SH-SY5Y (cell line): ENCODE data around the gene PLEKHG4B.
"Not testable (repeated sequence)": the region's sequence is repeated elsewhere in the genome, so short reads cannot be mapped to it uniquely, and the experiment has no call there.

ENCODE experiments used
- GATA2 ChIP-seq: IDR thresholded peaks from 2 replicates; pipeline ENCODE4 v1.6.1; 2011; ENCODE audit warnings: mild to moderate bottlenecking, low read depth, low read length
- GATA3 ChIP-seq: IDR thresholded peaks from 2 replicates; pipeline ENCODE4 v1.6.1; 2011; ENCODE audit warnings: low read depth, mild to moderate bottlenecking, low read length, moderate library complexity

PLEKHG4B gene

DNA sequence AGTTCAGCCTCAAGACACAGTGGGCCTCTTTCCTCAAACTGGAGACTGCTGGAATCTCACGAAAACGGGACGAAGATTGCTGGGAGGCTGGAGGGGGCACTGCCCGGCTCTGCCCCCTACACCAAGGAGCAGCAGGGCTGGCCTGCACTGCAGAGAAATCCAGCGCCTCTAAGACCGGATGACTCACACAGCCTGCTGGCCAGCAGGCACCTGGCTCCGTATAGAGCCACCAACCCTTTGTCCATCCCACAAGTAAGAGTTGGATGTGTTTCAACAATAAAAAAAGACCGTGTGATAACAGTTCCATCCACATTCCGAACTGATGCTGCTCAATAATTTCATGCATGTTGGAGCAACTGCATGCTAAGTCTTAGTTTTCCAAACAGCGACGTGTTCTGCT lies 114.4 kb downstream of the PLEKHG4B start:
- TF ChIP-seq GATA3 = no peak
- TF ChIP-seq GATA2 = no peak

- TF ChIP-seq GATA2 = no peak
- TF ChIP-seq GATA3 = no peak
Observed at GRCh38 chr5:206927-207536, 115.1 kb downstream of the PLEKHG4B start.

DNA sequence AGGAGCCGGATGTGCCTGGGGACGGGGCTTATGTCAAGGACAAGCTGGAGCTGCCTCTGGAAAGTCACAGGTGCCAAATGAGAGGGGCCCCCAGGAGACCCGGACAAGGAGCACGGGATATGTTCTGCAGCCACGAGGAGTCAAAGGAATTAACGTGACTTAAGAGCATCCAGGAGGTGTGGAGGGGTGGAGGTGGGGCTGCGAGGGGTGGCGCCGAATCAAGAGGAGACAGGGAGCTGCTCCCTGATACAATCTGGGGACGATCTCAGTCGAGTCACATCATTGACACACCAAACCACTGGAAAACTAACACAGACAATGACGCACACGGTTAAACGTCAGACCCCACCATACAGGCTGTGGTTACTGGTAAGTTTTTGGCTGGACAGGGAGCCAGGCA lies 115.6 kb downstream of the PLEKHG4B start:
- TF ChIP-seq GATA2 (no peak), GATA3 (no peak)

- TF ChIP-seq GATA3 = no peak
- TF ChIP-seq GATA2 = no peak
Observed at GRCh38 chr5:208449-209114, 116.6 kb downstream of the PLEKHG4B start.

DNA sequence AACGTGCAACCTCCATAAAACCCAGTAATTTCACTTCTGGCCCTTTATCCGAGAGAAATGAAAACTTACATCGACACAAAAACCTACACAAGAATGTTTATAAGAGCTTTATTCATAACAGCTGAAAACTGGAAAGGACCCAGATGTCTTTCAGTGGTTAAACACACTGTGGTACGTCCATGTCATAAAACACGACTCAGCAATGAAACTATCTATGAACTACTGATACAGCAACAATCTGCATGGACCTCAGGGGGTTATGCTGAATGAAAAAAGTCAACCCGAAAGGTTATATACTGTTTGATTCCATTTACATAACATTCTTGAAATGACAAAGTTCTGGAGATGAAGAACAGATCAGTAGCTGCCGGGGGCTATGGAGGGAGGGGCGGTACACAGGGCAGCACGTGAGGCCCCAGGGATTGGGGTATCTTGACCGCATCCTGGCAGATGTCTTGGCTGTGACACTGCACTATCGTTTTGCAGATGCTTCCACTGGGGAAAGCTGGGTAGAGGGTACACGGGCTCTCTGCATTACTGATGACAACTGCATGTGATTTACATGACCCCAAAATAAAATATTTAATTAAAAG lies 121.9 kb downstream of the PLEKHG4B start:
- TF ChIP-seq GATA3 = no peak
- TF ChIP-seq GATA2 = no peak

DNA sequence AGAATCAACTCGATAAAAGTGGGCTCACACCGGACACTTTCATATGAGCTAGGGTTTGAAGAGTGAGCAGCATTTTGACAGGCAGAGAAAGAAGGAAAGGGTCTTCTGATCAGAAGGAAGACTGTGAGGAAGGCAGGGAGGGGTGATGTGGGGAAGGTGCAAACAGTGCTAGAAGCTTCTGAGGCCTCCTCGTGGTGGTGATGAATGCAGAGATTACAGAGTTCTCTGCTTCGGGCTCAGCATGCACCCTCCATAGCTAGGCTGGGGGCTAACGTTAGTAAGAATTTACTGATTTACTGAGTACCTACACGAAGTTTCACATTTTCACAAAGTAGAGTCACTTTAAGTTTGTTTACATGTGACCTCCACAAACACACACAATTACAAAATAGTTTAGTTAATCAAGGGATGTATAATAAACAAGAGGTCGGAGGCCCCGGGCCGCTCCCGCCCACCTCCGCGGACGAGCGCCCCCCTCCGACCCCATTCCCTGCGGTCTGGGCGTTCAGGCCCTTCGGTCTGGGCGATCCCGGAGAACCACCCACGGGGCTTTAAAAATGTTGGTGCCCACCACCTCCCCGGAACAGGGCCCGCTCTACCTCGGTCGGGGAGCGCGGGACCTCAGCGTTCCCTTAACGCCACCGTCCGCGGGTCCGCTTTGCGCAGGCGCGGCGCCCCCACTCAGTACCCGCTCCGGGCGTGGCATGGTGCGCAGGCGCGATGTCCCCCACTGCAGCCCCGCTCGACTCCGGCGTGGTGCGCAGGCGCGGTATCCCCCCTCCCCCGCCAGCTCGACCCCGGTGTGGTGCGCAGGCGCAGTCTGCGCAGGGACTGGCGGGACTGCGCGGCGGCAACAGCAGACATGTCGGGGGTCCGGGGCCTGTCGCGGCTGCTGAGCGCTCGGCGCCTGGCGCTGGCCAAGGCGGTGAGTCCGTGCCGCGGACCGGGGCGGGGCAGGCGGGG lies 125.8 kb downstream of the PLEKHG4B start, which contains the start of the genes CCDC127 and SDHA:
TSS of gene CCDC127 (minus strand) at position 660 of the 963 bp plus-strand sequence. CDS start 1,304 bp downstream, outside the sequence.
TSS of gene SDHA (plus strand) at position 827 of the 963 bp plus-strand sequence. CDS start at position 863, 36 bp downstream.
- not testable (repeated sequence) for TF ChIP-seq GATA2, GATA3

DNA sequence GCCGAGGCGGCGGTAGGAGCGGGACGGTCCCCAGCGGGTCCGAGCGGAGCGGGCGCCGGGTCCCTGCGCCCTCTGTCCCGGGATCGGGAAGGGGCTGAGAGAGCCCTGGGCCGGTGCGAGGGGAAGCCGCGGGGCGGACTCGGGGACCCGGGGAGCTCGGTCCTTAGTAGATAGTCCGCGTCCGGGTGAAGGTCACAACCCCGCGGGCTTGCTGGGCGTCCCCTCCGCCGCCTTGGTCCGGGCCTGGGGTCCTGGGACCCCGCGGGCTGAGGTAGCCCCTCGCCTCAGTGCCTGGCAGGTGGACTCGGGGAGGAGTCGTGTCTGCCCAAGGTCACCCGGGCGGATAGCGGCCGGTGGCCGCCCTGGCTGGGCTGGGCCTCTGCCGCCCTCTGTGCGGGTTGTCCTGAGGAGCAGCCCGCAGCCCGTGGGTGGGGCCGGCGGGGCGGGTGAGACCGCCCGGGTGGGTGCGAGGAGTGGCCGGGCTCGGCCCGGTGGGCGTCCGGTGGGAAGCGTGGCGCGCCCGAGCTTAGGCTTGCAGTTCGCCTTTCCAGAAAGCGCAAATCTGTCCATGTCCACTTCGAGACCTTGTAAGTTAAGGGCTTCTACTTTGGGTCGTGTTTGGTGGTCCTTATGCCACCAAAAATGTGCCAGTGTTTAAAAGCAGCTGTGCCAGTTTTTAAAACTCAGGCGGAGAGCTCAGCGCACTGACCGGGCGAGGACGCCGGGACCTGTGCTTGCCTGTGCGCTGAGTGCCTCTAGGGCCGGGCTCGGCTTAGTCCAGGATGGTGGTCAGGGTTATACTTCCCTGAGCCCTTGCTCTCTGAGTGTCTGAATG lies 126.7 kb downstream of the PLEKHG4B start:
- TF ChIP-seq GATA2 = no peak
- TF ChIP-seq GATA3 = no peak

DNA sequence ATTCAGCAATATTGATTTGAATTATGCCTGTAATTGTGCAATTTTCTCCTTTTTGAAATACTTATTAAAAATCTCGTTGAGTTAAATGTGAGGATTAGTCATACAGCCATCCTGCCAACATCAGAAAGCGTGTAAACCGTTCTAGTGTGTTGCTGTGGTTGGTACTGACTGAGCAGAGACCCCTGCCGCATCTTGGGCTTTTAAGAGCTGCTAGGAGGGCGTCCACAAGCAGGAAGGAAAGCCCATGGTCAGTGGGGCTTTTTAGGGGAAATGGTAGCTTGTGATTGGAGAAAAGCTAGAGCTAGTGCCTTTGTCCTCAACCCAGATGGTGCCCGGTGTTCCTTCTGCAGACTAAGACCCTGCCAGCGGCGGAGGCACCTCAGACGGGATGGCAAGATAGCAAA lies 127.5 kb downstream of the PLEKHG4B start:
- no peak for TF ChIP-seq GATA3
- TF ChIP-seq GATA2 = no peak

DNA sequence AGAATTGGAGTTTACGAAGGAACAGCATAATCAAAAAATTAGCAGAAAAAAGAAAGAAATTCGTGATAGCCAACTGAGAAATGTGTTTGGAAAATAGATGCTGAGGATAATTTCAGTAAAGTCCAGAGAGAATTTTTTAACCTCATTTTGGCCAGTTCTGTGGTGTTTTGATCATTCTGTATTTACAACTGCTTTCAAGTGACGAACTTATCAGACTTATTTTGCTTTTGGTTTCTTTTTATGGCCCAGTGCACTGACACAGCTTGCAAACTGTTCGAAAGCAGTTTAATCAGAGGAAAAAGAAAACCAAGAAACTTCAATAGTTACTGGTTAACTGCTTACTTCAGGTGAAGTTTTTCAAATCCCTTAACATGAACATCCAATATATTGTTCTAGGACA lies 128.0 kb downstream of the PLEKHG4B start:
- TF ChIP-seq GATA3 (no peak), GATA2 (no peak)

- TF ChIP-seq GATA3 = no peak
- no peak for TF ChIP-seq GATA2
Observed at GRCh38 chr5:223791-224190, 131.8 kb downstream of the PLEKHG4B start.

GRCh38 chr5:225334-225733 lies 133.4 kb downstream of the PLEKHG4B start:
- TF ChIP-seq GATA2 = no peak
- TF ChIP-seq GATA3 = no peak

DNA sequence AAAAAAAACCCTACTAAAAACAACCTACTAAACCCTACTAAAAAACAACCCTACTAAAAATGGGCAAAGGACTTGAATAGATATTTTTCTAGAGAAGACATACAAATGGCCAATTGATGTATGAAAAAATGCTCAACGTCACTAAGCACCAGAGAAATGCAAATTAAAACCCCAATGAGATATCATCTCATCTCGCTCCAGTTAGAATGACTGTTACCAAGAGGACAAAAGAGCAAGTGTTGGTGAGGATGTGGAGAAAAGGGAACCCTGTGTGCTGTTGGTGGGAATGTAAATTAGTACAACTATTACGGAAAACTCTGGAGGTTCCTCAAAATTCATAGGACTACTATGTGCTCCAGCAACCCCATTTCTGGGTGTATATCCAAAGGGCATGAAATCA lies 136.9 kb downstream of the PLEKHG4B start:
- TF ChIP-seq GATA3 (no peak), GATA2 (no peak)

- TF ChIP-seq GATA3 (no peak), GATA2 (no peak)
Observed at GRCh38 chr5:230711-231110, 138.7 kb downstream of the PLEKHG4B start.

- TF ChIP-seq GATA3 (no peak), GATA2 (no peak)
Observed at GRCh38 chr5:231661-232060, 139.7 kb downstream of the PLEKHG4B start.
